Mononuclear cell (primary cell): ENCODE measurements around the gene GAGE12C. TPM values are rescaled to one million over a fixed set of nuclear protein-coding genes. Genes with fewer than 3 reads are reported as not detected.
"Not testable (repeated sequence)": the region's sequence is repeated elsewhere in the genome, so short reads cannot be mapped to it uniquely, and the experiment has no call there.

ENCODE experiments used
- H3K27me3 ChIP-seq: 2 replicates; pipeline ENCODE4 v1.6.0; 2011; ENCODE audit warnings: low read length, control low read depth; ENCODE audit not compliant: insufficient read depth
- H3K4me1 ChIP-seq: 2 replicates; pipeline ENCODE4 v1.5.1; 2011; ENCODE audit warnings: mild to moderate bottlenecking, low read length, control low read depth; ENCODE audit not compliant: insufficient read depth
- H3K4me3 ChIP-seq: 2 replicates; pipeline ENCODE4 v1.5.1; 2011; ENCODE audit warnings: mild to moderate bottlenecking, low read length, moderate library complexity
- H3K9me3 ChIP-seq: 2 replicates; pipeline ENCODE4 v1.5.1; 2011; ENCODE audit warnings: low read depth, mild to moderate bottlenecking, control low read depth, low read length
- total RNA-seq: library from RNA; depleted of rRNA; stranded (reverse); fragments of >200 nt; gene quantifications from one replicate; pipeline ENCODE4 v1.2.3, GENCODE V29; 2012

Gene GAGE12C
- total RNA-seq, result not detected

GRCh38 chrX:49531877-49532276 lies at the start of gene GAGE12C:
Gene GAGE12C, plus strand, starts transcription at chrX:49532177. Its CDS starts 1,155 bp downstream, at chrX:49533332.
- H3K4me3 ChIP-seq, H3K27me3 ChIP-seq, H3K4me1 ChIP-seq, H3K9me3 ChIP-seq: not testable (repeated sequence)

GRCh38 chrX:49541433-49541832 lies 9.5 kb downstream of the GAGE12C start, which contains the start of gene GAGE12D:
Gene GAGE12D, plus strand, starts transcription at chrX:49541733. Its CDS starts 1,155 bp downstream, at chrX:49542888.
- not testable (repeated sequence) for H3K4me1 ChIP-seq, H3K27me3 ChIP-seq, H3K9me3 ChIP-seq, H3K4me3 ChIP-seq

- H3K4me1 ChIP-seq, H3K9me3 ChIP-seq, H3K27me3 ChIP-seq, H3K4me3 ChIP-seq: not testable (repeated sequence)
Measured at GRCh38 chrX:49550989-49551388, 19.0 kb downstream of the GAGE12C start, which contains the start of gene GAGE12E. Gene GAGE12E, plus strand, starts transcription at chrX:49551289. Its CDS starts 1,155 bp downstream, at chrX:49552444.

GRCh38 chrX:49560542-49560941 lies 28.6 kb downstream of the GAGE12C start, which contains the start of gene GAGE12F:
Gene GAGE12F, plus strand, starts transcription at chrX:49560842. Its CDS starts 1,155 bp downstream, at chrX:49561997.
- not testable (repeated sequence) for H3K9me3 ChIP-seq, H3K27me3 ChIP-seq, H3K4me1 ChIP-seq, H3K4me3 ChIP-seq

- H3K9me3 ChIP-seq, H3K27me3 ChIP-seq, H3K4me1 ChIP-seq, H3K4me3 ChIP-seq: not testable (repeated sequence)
Measured at GRCh38 chrX:49568728-49569127, 36.8 kb downstream of the GAGE12C start.

GRCh38 chrX:49569152-49569551 lies 37.2 kb downstream of the GAGE12C start:
- not testable (repeated sequence) for H3K9me3 ChIP-seq, H3K4me3 ChIP-seq, H3K4me1 ChIP-seq, H3K27me3 ChIP-seq

GRCh38 chrX:49570100-49570499 lies 38.1 kb downstream of the GAGE12C start, which contains the start of gene GAGE12G:
Gene GAGE12G, plus strand, starts transcription at chrX:49570400. Its CDS starts 1,155 bp downstream, at chrX:49571555.
- H3K4me3 ChIP-seq, H3K9me3 ChIP-seq, H3K4me1 ChIP-seq, H3K27me3 ChIP-seq: not testable (repeated sequence)

GRCh38 chrX:49579649-49580048 lies 47.7 kb downstream of the GAGE12C start, which contains the start of gene GAGE12H:
Gene GAGE12H, plus strand, starts transcription at chrX:49579949. Its CDS starts 1,155 bp downstream, at chrX:49581104.
- not testable (repeated sequence) for H3K27me3 ChIP-seq, H3K9me3 ChIP-seq, H3K4me1 ChIP-seq, H3K4me3 ChIP-seq

Other genes with a start within 250 kb of the GAGE12C start
- not detected for gene GAGE10, start 228.5 kb upstream of the GAGE12C start, total RNA-seq
- gene GAGE12J, start 210.1 kb upstream of the GAGE12C start, total RNA-seq, result not detected
- not detected for gene GAGE13, start 200.6 kb upstream of the GAGE12C start, total RNA-seq
- gene GAGE12D, start 9.6 kb downstream of the GAGE12C start, total RNA-seq, result not detected
- not detected for gene GAGE12E, start 19.1 kb downstream of the GAGE12C start, total RNA-seq
- gene GAGE12F, start 28.7 kb downstream of the GAGE12C start, total RNA-seq, result not detected
- not detected for gene GAGE12G, start 38.2 kb downstream of the GAGE12C start, total RNA-seq
- not detected for gene GAGE12H, start 47.8 kb downstream of the GAGE12C start, total RNA-seq
- not detected for gene GAGE2A, start 57.3 kb downstream of the GAGE12C start, total RNA-seq
- gene GAGE1, start 66.8 kb downstream of the GAGE12C start, total RNA-seq, result 0.10 TPM
- gene PAGE1, start 163.8 kb downstream of the GAGE12C start, total RNA-seq, result not detected